NCI-H128 (cell line): Measurements from ENCODE around the gene DBNDD2.
A peak's percentile ranks its signal among the peaks of the same experiment; 100 is the strongest.

Source experiments
- DNase-seq: peaks from one replicate; lab custom pipeline; 2025; ENCODE audit not compliant: unreplicated experiment; lab: John Stamatoyannopoulos, UW

The DBNDD2 gene

GRCh38 chr20:45407783-45408645 lies at the start of gene DBNDD2:
TSS of gene DBNDD2 (plus strand) at chr20:45408289. CDS start at chr20:45408468, 179 bp downstream.
- no peak for DNase-seq

GRCh38 chr20:45359069-45359405 lies 49.1 kb upstream of the DBNDD2 start:
- no peak for DNase-seq

GRCh38 chr20:45359406-45360148 lies 48.5 kb upstream of the DBNDD2 start:
- no peak for DNase-seq

- no peak for DNase-seq
Measured at GRCh38 chr20:45361793-45362192, 46.3 kb upstream of the DBNDD2 start.

- DNase-seq: peak; percentile 97
Measured at GRCh38 chr20:45362804-45363610, 45.1 kb upstream of the DBNDD2 start, which contains the start of gene SYS1. TSS of gene SYS1 (plus strand) at chr20:45363156. CDS start at chr20:45363532, 376 bp downstream.

GRCh38 chr20:45363611-45364492 lies 44.2 kb upstream of the DBNDD2 start:
- no peak for DNase-seq

GRCh38 chr20:45365444-45365970 lies 42.6 kb upstream of the DBNDD2 start:
- no peak for DNase-seq

GRCh38 chr20:45366192-45366591 lies 41.9 kb upstream of the DBNDD2 start:
- DNase-seq: no peak

- DNase-seq: no peak
Measured at GRCh38 chr20:45366631-45367030, 41.5 kb upstream of the DBNDD2 start.

GRCh38 chr20:45367126-45367525 lies 41.0 kb upstream of the DBNDD2 start:
- DNase-seq: no peak

GRCh38 chr20:45368221-45368980 lies 39.7 kb upstream of the DBNDD2 start:
- no peak for DNase-seq

GRCh38 chr20:45370571-45371160 lies 37.4 kb upstream of the DBNDD2 start:
- DNase-seq: no peak

GRCh38 chr20:45372241-45372640 lies 35.8 kb upstream of the DBNDD2 start:
- no peak for DNase-seq

- no peak for DNase-seq
Measured at GRCh38 chr20:45372646-45373352, 35.3 kb upstream of the DBNDD2 start.

GRCh38 chr20:45373353-45374100 lies 34.6 kb upstream of the DBNDD2 start:
- no peak for DNase-seq

GRCh38 chr20:45374101-45374467 lies 34.0 kb upstream of the DBNDD2 start:
- DNase-seq: no peak

GRCh38 chr20:45374966-45375365 lies 33.1 kb upstream of the DBNDD2 start:
- no peak for DNase-seq

- DNase-seq: no peak
Measured at GRCh38 chr20:45377269-45377668, 30.8 kb upstream of the DBNDD2 start.
